SK-N-MC (cell line): Measurements from ENCODE around the gene STH.

Source experiments
- DNase-seq: peaks from one replicate; pipeline ENCODE4 v3.0.0-alpha.2; 2011; ENCODE audit warnings: low read depth, low spot score
- H3K27ac ChIP-seq: fragments of 200-600 bp; sonication (generic); 2 replicates; pipeline ENCODE4 v1.5.1; 2016; ENCODE audit warnings: mixed run types
- H3K36me3 ChIP-seq: fragments of 200-600 bp; sonication (generic); 2 replicates; pipeline ENCODE4 v1.6.1; 2017; ENCODE audit warnings: antibody characterized with exemption, low read length, mixed read lengths; ENCODE audit not compliant: insufficient read depth
- H3K4me3 ChIP-seq: fragments of 200-600 bp; sonication (generic); 2 replicates; pipeline ENCODE4 v1.5.1; 2016
- H3K9ac ChIP-seq: fragments of 200-600 bp; sonication (generic); 2 replicates; pipeline ENCODE4 v1.8.0; 2017; ENCODE audit warnings: mixed run types, mixed read lengths; ENCODE audit not compliant: insufficient read length
- H3K9me3 ChIP-seq: fragments of 200-600 bp; sonication (generic); 2 replicates; pipeline ENCODE4 v1.6.1; 2017; ENCODE audit warnings: low read depth, mild to moderate bottlenecking, antibody characterized with exemption, low read length, moderate library complexity, mixed read lengths
- EZH2 ChIP-seq: fragments of 200-600 bp; sonication (generic); IDR thresholded peaks from one replicate; pipeline ENCODE4 v1.6.1; 2017; ENCODE audit warnings: antibody characterized with exemption
- FOXP2 ChIP-seq: optimal IDR thresholded peaks from 2 replicates; pipeline ENCODE3; 2011; ENCODE audit warnings: mild to moderate bottlenecking, moderate library complexity; ENCODE audit not compliant: insufficient read depth; ENCODE audit errors: extremely low read length, control extremely low read depth
- POLR2AphosphoS5 ChIP-seq: IDR thresholded peaks from 2 replicates; pipeline ENCODE4 v1.6.1; 2012; ENCODE audit warnings: mild to moderate bottlenecking, low read depth, low read length, borderline replicate concordance

STH gene

DNA sequence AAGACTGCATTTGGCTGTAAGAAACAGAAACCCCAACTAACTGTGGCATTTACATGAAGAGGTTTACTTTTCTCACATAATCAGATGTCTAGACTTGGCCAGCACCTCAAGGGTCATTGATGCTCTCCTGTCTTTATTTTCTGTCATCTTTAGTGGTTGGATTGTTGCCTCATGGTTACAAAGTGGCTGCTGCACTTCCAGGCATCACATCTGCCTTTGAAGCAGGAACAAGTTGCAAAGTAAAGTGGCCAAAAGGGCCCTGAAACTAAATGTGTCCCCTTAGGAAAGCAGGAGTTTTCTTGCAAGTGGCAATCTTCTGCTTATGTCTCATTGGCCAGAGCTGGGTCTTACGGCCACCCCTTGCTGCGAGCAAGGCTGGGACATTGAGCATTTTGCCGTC, 26.5 kb upstream of the STH start:
- TF ChIP-seq EZH2 (no peak), POLR2AphosphoS5 (no peak), FOXP2 (no peak)
- DNase-seq, result no peak
- Histone ChIP-seq H3K36me3 (peaks cover 64% of the 10 kb centered on the region), H3K27ac (0 out of 2 replicates have a peak overlapping the region, but pooled peaks have one; percentile 25), H3K9me3 (no peaks in the 10 kb centered on the region), H3K4me3 (no peak overlapping the region), H3K9ac (no peak overlapping the region)

DNA sequence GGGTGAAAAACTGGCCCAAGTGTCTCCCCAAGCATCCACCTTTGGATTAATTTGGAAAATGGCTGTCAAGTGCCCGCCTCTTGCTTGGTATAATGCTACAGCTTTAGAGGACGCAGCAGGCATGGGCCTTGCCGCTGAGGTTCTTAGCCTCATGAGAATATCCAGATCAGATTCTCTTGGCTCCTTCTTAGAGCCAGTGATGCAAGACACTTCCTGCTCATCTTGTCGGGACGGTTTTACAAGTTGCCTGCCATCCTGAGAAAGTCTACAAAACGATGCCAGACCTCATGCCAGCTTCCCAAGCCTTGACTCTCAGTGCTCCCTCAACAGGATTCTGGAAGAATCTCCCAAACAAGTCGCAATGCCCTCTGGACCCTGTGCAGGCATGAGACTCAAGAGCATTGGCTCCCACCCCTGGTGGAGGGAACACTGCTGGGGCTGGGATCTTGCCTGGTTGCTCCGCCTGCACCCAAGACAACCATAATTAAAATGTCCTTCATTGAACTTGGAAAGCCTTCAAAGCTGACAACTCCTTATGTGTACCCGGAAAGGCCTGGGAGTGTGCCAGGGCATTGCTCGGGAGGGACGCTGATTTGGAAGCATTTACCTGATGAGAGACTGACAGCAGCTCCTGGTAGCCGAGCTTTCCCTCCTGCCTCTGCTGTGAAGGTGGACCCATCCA, 25.8 kb upstream of the STH start:
- DNase-seq, result no peak
- H3K36me3 ChIP-seq, result peaks cover 68% of the 10 kb centered on the region
- H3K4me3 ChIP-seq, result no peak overlapping the region
- peak overlapping the region; percentile 25; the same call in 1 of the 2 replicates for H3K27ac ChIP-seq
- no peaks in the 10 kb centered on the region for H3K9me3 ChIP-seq
- H3K9ac ChIP-seq, result no peak overlapping the region
- TF ChIP-seq FOXP2 (no peak), EZH2 (no peak), POLR2AphosphoS5 (no peak)

DNA sequence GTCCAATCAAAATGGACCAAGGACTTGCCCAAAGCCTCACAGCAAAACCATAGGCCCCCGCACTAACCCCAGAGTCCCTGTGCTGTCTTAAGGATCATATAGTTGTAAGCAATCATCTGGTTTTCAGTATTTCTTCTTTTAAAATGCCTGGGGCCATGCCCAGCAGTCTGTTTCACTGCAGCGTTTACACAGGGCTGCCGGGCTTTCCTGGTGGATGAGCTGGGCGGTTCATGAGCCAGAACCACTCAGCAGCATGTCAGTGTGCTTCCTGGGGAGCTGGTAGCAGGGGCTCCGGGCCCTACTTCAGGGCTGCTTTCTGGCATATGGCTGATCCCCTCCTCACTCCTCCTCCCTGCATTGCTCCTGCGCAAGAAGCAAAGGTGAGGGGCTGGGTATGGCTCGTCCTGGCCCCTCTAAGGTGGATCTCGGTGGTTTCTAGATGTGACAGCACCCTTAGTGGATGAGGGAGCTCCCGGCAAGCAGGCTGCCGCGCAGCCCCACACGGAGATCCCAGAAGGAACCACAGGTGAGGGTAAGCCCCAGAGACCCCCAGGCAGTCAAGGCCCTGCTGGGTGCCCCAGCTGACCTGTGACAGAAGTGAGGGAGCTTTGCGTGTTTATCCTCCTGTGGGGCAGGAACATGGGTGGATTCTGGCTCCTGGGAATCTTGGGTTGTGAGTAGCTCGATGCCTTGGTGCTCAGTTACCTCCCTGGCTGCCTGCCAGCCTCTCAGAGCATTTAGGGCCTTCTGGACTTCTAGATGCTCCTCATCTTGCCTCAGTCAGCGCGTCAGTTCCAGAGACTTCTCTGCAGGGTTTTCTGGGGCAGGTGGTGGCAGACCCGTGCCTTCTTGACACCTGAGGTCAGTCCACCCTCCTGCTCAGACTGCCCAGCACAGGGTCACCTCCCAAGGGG, 24.8 kb upstream of the STH start:
- no peak overlapping the region for H3K4me3 ChIP-seq
- TF ChIP-seq FOXP2, result no peak
- TF ChIP-seq POLR2AphosphoS5, result no peak
- TF ChIP-seq EZH2, result no peak
- no peak overlapping the region for H3K27ac ChIP-seq
- no peaks in the 10 kb centered on the region for H3K9me3 ChIP-seq
- H3K36me3 ChIP-seq, result peaks cover 60% of the 10 kb centered on the region
- no peak overlapping the region for H3K9ac ChIP-seq
- no peak for DNase-seq

DNA sequence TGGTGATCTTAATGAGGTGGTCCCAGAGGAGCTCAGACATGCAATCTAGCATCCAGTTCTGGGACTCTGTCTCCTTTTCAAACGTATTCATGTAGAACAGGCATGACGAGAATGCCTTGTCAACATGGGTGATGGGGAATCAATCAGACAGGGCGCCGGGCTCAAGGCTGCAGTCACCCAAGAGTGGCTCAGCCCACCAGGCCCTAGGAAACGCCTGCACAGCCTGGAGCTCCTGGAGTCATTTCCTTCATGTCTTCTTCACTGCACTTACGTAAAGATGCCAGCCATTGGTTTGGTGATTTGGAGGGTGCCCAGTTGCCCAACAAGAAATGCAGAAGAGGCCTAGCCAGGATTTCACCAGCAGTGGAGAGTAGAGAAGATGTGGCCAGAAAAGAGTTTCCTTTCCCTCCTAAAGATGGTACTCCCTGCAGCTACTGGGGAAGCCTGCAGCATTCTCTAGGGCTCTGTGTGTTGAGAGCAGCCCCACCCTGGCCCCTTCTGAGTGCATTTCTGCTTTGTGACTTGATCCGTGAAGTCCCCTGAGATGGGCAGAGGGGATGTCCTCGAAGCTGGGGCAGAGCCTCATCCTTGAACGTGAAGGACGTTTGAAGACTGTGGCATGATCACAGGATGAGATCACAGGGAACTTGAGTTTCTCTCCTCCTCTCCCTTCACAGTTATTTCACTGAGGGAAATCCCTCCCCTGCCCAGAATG, 24.0 kb upstream of the STH start:
- Histone ChIP-seq H3K36me3 (peaks cover 60% of the 10 kb centered on the region), H3K9ac (no peak overlapping the region), H3K27ac (no peak overlapping the region), H3K9me3 (no peaks in the 10 kb centered on the region), H3K4me3 (no peak overlapping the region)
- no peak for TF ChIP-seq FOXP2
- no peak for DNase-seq

DNA sequence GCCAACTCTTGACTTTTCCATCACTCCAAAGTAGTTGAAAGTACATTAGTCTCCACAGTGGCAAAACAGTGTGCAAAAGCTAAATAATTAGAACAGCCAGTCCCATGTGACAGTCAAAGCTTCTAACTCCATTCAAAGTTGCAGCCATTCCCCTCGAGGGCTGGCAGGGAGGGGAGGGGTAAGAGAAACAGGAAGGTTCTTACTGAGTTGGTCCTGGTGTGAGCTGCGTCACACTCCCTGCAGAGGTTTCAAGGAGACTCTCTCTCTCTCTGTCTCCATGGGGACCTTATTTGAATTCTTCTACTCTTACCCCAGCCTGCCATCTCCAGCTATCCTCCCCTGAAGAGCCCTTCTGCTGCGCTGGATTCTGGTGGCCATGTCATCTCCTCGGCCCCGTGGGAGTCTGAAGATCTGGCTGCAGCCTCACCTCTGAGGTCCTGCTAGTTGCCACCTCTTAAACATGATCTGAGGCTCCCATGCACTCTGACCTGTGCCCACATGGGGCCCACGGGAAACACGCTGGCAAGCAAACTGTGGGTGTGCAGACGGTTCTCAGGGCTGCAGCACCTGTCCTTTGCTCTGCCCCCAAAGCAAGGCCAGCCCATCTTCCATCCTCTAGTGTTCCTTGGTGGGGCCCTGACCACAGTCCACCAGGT, 23.3 kb upstream of the STH start:
- Histone ChIP-seq H3K36me3 (peaks cover 53% of the 10 kb centered on the region), H3K9ac (no peak overlapping the region), H3K27ac (no peak overlapping the region), H3K4me3 (no peak overlapping the region), H3K9me3 (no peaks in the 10 kb centered on the region)
- no peak for DNase-seq
- TF ChIP-seq EZH2 (no peak), FOXP2 (no peak), POLR2AphosphoS5 (no peak)

DNA sequence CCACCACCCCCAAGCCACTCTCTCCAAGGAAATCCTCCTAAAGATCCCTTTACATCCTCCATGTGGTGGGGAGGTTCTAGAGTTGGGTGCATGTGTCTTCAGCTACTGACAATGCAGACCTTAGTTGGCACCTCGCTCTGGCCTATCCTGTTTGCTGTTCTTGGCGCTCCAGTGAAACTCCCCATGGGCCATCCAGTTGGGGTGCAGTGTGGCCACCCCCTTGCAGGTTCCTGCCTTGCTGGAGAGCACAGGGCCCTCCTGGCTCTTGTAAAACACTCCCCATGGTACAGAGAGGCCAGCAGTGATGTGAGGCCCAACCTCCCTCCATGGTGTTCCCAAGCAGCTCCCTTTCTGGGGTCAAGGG, 22.7 kb upstream of the STH start:
- H3K9me3 ChIP-seq, result no peaks in the 10 kb centered on the region
- DNase-seq, result no peak
- no peak overlapping the region for H3K27ac ChIP-seq
- no peak for TF ChIP-seq FOXP2
- no peak for TF ChIP-seq EZH2
- no peak for TF ChIP-seq POLR2AphosphoS5
- peaks cover 47% of the 10 kb centered on the region for H3K36me3 ChIP-seq
- no peak overlapping the region for H3K4me3 ChIP-seq
- no peak overlapping the region for H3K9ac ChIP-seq

DNA sequence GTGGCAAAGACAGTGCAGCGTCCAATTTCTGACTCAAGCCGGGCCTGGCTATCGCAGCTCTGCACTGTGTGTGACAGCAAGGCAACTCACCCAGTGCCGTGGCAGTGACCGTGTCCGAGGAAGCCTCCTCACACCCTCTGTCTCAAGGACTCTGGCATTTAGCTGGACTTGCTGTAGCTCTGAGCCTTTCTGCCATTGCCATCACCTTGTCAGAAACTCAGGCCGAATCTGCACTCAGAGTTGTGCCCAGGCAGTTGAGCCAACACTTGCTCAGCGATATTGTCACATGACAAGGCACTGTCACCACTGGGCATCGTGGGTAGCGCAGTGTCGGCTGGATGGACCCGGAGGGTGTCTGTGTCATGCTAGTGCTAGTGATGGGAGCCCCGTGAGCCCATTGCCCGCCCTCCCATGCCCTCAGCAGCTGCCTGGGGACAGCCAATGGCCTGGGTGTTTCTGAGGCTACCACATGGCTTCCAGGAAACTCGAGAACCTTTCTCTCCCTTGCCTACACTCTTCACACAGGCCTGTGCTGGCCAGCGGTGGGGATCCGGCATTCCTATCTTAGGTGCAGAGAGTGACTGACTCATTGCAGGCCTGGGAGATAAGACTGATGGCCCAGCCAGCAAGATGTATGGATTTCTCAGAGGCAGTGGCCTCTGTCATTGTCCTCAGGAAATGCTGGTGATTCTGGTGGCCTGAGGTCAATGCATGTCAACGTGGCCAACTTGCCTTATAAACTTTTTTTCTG, 22.1 kb upstream of the STH start:
- TF ChIP-seq FOXP2 (no peak), EZH2 (no peak)
- Histone ChIP-seq H3K4me3 (no peak overlapping the region), H3K9ac (no peak overlapping the region), H3K9me3 (no peaks in the 10 kb centered on the region), H3K36me3 (peaks cover 41% of the 10 kb centered on the region), H3K27ac (no peak overlapping the region)
- no peak for DNase-seq

DNA sequence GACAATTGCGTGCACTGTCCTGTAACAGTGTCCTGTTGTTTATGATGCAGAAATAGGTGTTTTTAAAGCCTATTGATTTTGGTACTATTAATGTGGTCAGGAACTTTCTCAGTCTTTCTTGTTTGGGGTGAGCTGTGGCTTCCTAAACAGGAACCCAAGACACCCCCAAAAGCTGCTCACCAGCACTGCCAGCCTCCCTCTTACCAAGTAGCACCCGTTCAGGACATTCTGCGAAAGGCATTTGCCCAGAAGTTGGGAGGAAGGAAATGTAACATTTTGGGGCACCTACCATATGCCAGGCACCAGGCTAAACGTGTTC, 21.6 kb upstream of the STH start:
- TF ChIP-seq EZH2 (no peak), FOXP2 (no peak), POLR2AphosphoS5 (no peak)
- H3K27ac ChIP-seq, result no peak overlapping the region
- peaks cover 36% of the 10 kb centered on the region for H3K36me3 ChIP-seq
- H3K9me3 ChIP-seq, result no peaks in the 10 kb centered on the region
- H3K4me3 ChIP-seq, result no peak overlapping the region
- H3K9ac ChIP-seq, result no peak overlapping the region
- DNase-seq, result no peak
